SK-N-SH (cell line): ENCODE measurements around the gene GRIP1. TPM values are rescaled to one million over a fixed set of nuclear protein-coding genes. Genes with fewer than 3 reads are reported as not detected.

Experiments
- CTCF ChIA-PET: fragments of 300-600, 350-600 bp; formaldehyde crosslinking; extraction: SDS; loops from one replicate; lab custom pipeline; 2021; lab: Yijun Ruan, JAX
- POLR2A ChIA-PET: fragments of 350-600 bp; sonication (Branson Sonifier 250); formaldehyde crosslinking; extraction: SDS; loops from one replicate; lab custom pipeline; 2020; ENCODE audit warnings: antibody characterized with exemption, inconsistent platforms; lab: Yijun Ruan, JAX
- DNase-seq: peaks from one replicate; pipeline ENCODE4 v3.0.0; 2012
- H2AFZ ChIP-seq: fragments of 200-600 bp; sonication (generic); 2 replicates; pipeline ENCODE4 v1.8.1; 2016; ENCODE audit warnings: antibody characterized with exemption, mild to moderate bottlenecking, low read depth
- H3F3A ChIP-seq: fragments of 200-600 bp; sonication (generic); replicated peaks from 2 replicates; pipeline ENCODE3; 2016; ENCODE audit warnings: antibody characterized with exemption, mild to moderate bottlenecking; ENCODE audit not compliant: insufficient read depth
- H3K27ac ChIP-seq, 2 experiments: fragments of 200-500 bp in 1 of 2; fragments of 200-600 bp in 1 of 2; sonication (Bioruptor generic) in 1 of 2; sonication (generic), shearing (Covaris generic) in 1 of 2; 2 replicates each; pipeline versions ENCODE4 v1.5.1 to v1.6.1; 2014 to 2016; ENCODE audit warnings: low read depth in 2 of 2, inconsistent platforms in 1 of 2, low read length in 1 of 2, mild to moderate bottlenecking in 1 of 2, mixed read lengths in 1 of 2
- H3K27me3 ChIP-seq: fragments of 200-600 bp; sonication (generic), shearing (Covaris generic); 2 replicates; pipeline ENCODE4 v1.6.1; 2016; ENCODE audit warnings: mixed run types; ENCODE audit not compliant: insufficient read depth
- H3K36me3 ChIP-seq, 2 experiments: fragments of 200-500 bp in 1 of 2; fragments of 200-600 bp in 1 of 2; sonication (Bioruptor generic) in 1 of 2; sonication (generic) in 1 of 2; replicated peaks in 1 of 2; 2 replicates each; pipeline versions ENCODE3 to v1.5.1; 2014 to 2016; ENCODE audit warnings: low read length in 1 of 2, mild to moderate bottlenecking in 1 of 2; ENCODE audit not compliant: insufficient read depth in 2 of 2, control insufficient read depth in 1 of 2
- H3K4me1 ChIP-seq, 2 experiments: fragments of 200-500 bp in 1 of 2; fragments of 200-600 bp in 1 of 2; sonication (Bioruptor generic) in 1 of 2; sonication (generic), shearing (Covaris generic) in 1 of 2; 2 replicates each; pipeline versions ENCODE4 v1.5.1 to v1.6.1; 2014 to 2016; ENCODE audit warnings: low read depth in 1 of 2, low read length in 1 of 2, mixed run types in 1 of 2; ENCODE audit not compliant: insufficient read depth in 2 of 2, control insufficient read depth in 1 of 2
- H3K4me2 ChIP-seq: fragments of 200-600 bp; sonication (generic), shearing (Covaris generic); 2 replicates; pipeline ENCODE4 v1.6.1; 2017; ENCODE audit warnings: mixed run types
- H3K4me3 ChIP-seq, 2 experiments: fragments of 200-500 bp in 1 of 2; fragments of 200-600 bp in 1 of 2; sonication (Bioruptor generic) in 1 of 2; sonication (generic), shearing (Covaris generic) in 1 of 2; 2 replicates each; pipeline versions ENCODE4 v1.5.1 to v1.8.1; 2014 to 2016; ENCODE audit warnings: low read depth in 2 of 2, inconsistent platforms in 1 of 2, low read length in 1 of 2, mild to moderate bottlenecking in 1 of 2, mixed read lengths in 1 of 2, moderate library complexity in 1 of 2
- H3K79me2 ChIP-seq: fragments of 200-600 bp; sonication (generic); 2 replicates; pipeline ENCODE4 v1.8.1; 2017; ENCODE audit warnings: mild to moderate bottlenecking; ENCODE audit not compliant: insufficient read depth
- H3K9ac ChIP-seq: fragments of 200-600 bp; sonication (generic); 2 replicates; pipeline ENCODE4 v1.6.1; 2017; ENCODE audit warnings: mixed run types
- H3K9me2 ChIP-seq: fragments of 200-600 bp; sonication (generic); 2 replicates; pipeline ENCODE4 v1.6.1; 2017; ENCODE audit warnings: mixed run types
- H3K9me3 ChIP-seq: fragments of 200-600 bp; sonication (generic); 2 replicates; pipeline ENCODE4 v1.6.1; 2017; ENCODE audit warnings: mixed run types, mild to moderate bottlenecking, moderate library complexity
- H4K20me1 ChIP-seq: fragments of 200-600 bp; sonication (generic); 2 replicates; pipeline ENCODE4 v1.6.1; 2017; ENCODE audit warnings: mild to moderate bottlenecking, mixed run types; ENCODE audit not compliant: insufficient read depth
- CHD2 ChIP-seq: fragments of 150-350 bp; IDR thresholded peaks from 2 replicates; pipeline ENCODE4 v1.6.1; 2018; ENCODE audit warnings: low read length; ENCODE audit not compliant: partially characterized antibody
- EZH2phosphoT487 ChIP-seq: fragments of 200-600 bp; sonication (generic); IDR thresholded peaks from 2 replicates; pipeline ENCODE4 v1.6.1; 2017; ENCODE audit warnings: low read depth, mixed run types, mild to moderate bottlenecking, antibody characterized with exemption, moderate library complexity, borderline replicate concordance
- FOSL2 ChIP-seq: IDR thresholded peaks from 2 replicates; pipeline ENCODE4 v1.4.0; 2012; ENCODE audit warnings: low read depth, mild to moderate bottlenecking, moderate library complexity, borderline replicate concordance
- FOXJ3 ChIP-seq: sonication (generic); formaldehyde crosslinking; IDR thresholded peaks from 2 replicates; pipeline ENCODE4 v1.5.1; 2020; ENCODE audit warnings: mild to moderate bottlenecking, missing genetic modification reagents
- GATA2 ChIP-seq: sonication (generic); formaldehyde crosslinking; IDR thresholded peaks from 2 replicates; pipeline ENCODE4 v1.5.0; 2020; ENCODE audit warnings: mild to moderate bottlenecking, missing genetic modification reagents
- JUND ChIP-seq: IDR thresholded peaks from 2 replicates; pipeline ENCODE4 v1.4.0; 2012
- MEF2A ChIP-seq: IDR thresholded peaks from 2 replicates; pipeline ENCODE4 v1.4.0; 2012; ENCODE audit warnings: low read depth, borderline replicate concordance
- MXI1 ChIP-seq: IDR thresholded peaks from 2 replicates; pipeline ENCODE4 v1.6.1; 2012; ENCODE audit warnings: mild to moderate bottlenecking, low read depth, low read length, improper control_type of control experiment
- NRF1 ChIP-seq: IDR thresholded peaks from 2 replicates; pipeline ENCODE4 v1.6.1; 2012; ENCODE audit warnings: low read depth, mild to moderate bottlenecking, low read length
- POLR2AphosphoS5 ChIP-seq: IDR thresholded peaks from 2 replicates; pipeline ENCODE4 v1.6.1; 2012; ENCODE audit warnings: low read depth, low read length
- RAD21 ChIP-seq: IDR thresholded peaks from 2 replicates; pipeline ENCODE4 v1.6.1; 2012; ENCODE audit warnings: mild to moderate bottlenecking, low read length
- RFX5 ChIP-seq: IDR thresholded peaks from 2 replicates; pipeline ENCODE4 v1.6.1; 2012; ENCODE audit warnings: mild to moderate bottlenecking, improper control_type of control experiment, low read length
- RXRA ChIP-seq: IDR thresholded peaks from 2 replicates; pipeline ENCODE4 v1.4.0; 2012; ENCODE audit warnings: low read depth, mild to moderate bottlenecking, borderline replicate concordance
- TEAD4 ChIP-seq: IDR thresholded peaks from 2 replicates; pipeline ENCODE4 v1.4.0; 2012; ENCODE audit warnings: mild to moderate bottlenecking, borderline replicate concordance; ENCODE audit not compliant: insufficient read depth
- WGBS: methylation state at CpG from one replicate; pipeline ENCODE4 v1.1.6; 2017; ENCODE audit warnings: low lambda C conversion rate; 5-methylcytosine and 5-hydroxymethylcytosine counted together
- polyA plus RNA-seq, 3 experiments: library from polyadenylated mRNA; depleted of rRNA; stranded (reverse); fragments of >200 nt; gene quantifications; 2 replicates each; pipeline ENCODE4 v1.2.3, GENCODE V29; 2012
- TF ChIP-seq, protein P1 (sequence below): fragments of 150-350 bp; IDR thresholded peaks from 2 replicates; pipeline ENCODE4 v1.6.1; 2017; ENCODE audit warnings: antibody characterized with exemption, low read length, low read depth, borderline replicate concordance
- TF ChIP-seq, protein P2 (sequence below): IDR thresholded peaks from 2 replicates; pipeline ENCODE4 v1.4.0; 2012; ENCODE audit warnings: low read depth, borderline replicate concordance
- TF ChIP-seq, protein P3 (sequence below): IDR thresholded peaks from 2 replicates; pipeline ENCODE4 v1.4.0; 2012; ENCODE audit warnings: low read depth, borderline replicate concordance

Gene GRIP1
- polyA plus RNA-seq, 1 of the 3 experiments (the other 2 are of a cell fraction): 0.07 TPM

DNA sequence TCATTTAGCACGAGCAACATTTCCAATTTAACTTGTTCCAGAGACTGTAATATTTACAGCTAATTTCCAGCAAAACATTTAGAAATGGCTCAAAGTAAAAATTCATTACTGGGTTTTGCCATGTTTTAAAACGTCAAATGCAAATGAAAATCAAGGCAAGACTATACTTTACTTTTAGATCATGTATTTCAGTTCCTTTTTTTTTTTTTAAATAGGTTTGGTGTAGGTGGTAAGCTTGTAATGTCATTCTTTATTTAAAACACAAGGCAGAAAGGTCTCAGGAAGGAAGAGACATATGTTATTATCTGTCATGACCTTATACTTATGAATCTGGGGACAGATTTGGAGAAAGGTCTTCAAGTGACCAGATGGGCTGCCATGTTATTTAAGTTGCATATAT lies 54.1 kb downstream of the GRIP1 start:
- ChIA-PET POLR2A (no interaction called here), CTCF (no interaction called here)
- WGBS: 5% methylated on average over 2 of the region's 2 CpGs
- no peak for DNase-seq
- Histone ChIP-seq H3K79me2 (no peaks in the 10 kb centered on the region), H3K36me3 (no peaks in the 10 kb centered on the region), H3K4me2 (no peak overlapping the region), H3K4me3 (no peak overlapping the region), H3K9me2 (no peaks in the 10 kb centered on the region), H4K20me1 (no peaks in the 10 kb centered on the region), H3K27ac (no peak overlapping the region), H3F3A (no peaks in the 10 kb centered on the region), H3K9me3 (no peaks in the 10 kb centered on the region), H3K27me3 (no peaks in the 10 kb centered on the region; the same call in 1 of the 2 replicates), H3K9ac (no peak overlapping the region), H2AFZ (no peak overlapping the region), H3K4me1 (no peaks in the 10 kb centered on the region)
- TF ChIP-seq TEAD4: no peak
- TF ChIP-seq RFX5: no peak
- TF ChIP-seq, protein P1, sequence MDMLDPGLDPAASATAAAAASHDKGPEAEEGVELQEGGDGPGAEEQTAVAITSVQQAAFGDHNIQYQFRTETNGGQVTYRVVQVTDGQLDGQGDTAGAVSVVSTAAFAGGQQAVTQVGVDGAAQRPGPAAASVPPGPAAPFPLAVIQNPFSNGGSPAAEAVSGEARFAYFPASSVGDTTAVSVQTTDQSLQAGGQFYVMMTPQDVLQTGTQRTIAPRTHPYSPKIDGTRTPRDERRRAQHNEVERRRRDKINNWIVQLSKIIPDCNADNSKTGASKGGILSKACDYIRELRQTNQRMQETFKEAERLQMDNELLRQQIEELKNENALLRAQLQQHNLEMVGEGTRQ: no peak
- no peak for TF ChIP-seq RAD21
- TF ChIP-seq FOXJ3: no peak
- TF ChIP-seq EZH2phosphoT487: no peak
- TF ChIP-seq MXI1: no peak
- no peak for TF ChIP-seq FOSL2
- TF ChIP-seq CHD2: no peak
- no peak for TF ChIP-seq GATA2
- TF ChIP-seq POLR2AphosphoS5: no peak
- TF ChIP-seq JUND: no peak

DNA sequence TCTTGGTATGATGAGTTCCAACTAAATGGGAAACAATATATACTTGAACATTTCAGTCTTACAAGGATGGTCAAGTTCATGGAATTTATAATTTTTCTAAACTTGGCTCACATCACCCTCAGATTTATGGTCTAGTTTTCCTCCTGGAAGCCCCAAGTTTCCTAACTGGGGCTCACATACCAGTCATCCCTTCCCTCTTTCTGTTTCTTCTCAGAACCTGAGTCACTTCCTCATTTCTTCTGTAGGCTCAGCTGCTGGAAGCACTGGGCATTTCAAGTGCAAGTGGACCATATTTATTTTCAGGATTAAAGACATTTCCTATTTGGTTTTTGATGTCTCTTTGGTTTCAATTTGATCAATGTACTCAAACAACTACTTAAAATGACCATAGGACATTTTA lies 55.4 kb downstream of the GRIP1 start:
- CTCF ChIA-PET: no interaction called here
- TF ChIP-seq, protein P2, sequence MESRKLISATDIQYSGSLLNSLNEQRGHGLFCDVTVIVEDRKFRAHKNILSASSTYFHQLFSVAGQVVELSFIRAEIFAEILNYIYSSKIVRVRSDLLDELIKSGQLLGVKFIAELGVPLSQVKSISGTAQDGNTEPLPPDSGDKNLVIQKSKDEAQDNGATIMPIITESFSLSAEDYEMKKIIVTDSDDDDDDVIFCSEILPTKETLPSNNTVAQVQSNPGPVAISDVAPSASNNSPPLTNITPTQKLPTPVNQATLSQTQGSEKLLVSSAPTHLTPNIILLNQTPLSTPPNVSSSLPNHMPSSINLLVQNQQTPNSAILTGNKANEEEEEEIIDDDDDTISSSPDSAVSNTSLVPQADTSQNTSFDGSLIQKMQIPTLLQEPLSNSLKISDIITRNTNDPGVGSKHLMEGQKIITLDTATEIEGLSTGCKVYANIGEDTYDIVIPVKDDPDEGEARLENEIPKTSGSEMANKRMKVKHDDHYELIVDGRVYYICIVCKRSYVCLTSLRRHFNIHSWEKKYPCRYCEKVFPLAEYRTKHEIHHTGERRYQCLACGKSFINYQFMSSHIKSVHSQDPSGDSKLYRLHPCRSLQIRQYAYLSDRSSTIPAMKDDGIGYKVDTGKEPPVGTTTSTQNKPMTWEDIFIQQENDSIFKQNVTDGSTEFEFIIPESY: no peak
- TF ChIP-seq NRF1: no peak
- TF ChIP-seq, protein P3, sequence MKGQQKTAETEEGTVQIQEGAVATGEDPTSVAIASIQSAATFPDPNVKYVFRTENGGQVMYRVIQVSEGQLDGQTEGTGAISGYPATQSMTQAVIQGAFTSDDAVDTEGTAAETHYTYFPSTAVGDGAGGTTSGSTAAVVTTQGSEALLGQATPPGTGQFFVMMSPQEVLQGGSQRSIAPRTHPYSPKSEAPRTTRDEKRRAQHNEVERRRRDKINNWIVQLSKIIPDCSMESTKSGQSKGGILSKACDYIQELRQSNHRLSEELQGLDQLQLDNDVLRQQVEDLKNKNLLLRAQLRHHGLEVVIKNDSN: no peak
- TF ChIP-seq RXRA: no peak
- TF ChIP-seq MEF2A: no peak
- no peak for TF ChIP-seq JUND
- TF ChIP-seq POLR2AphosphoS5: no peak
- no peak for TF ChIP-seq RFX5
- TF ChIP-seq, all 33 proteins: peak for 0

More for the DNA sequence above, 55.4 kb downstream of the GRIP1 start:
- no peaks in the 10 kb centered on the region for H3K36me3 ChIP-seq
- no peaks in the 10 kb centered on the region for H3K9me3 ChIP-seq
- POLR2A ChIA-PET: no interaction called here
- H4K20me1 ChIP-seq: no peaks in the 10 kb centered on the region
- no peaks in the 10 kb centered on the region; the same call in 1 of the 2 replicates for H3K27me3 ChIP-seq
- no peaks in the 10 kb centered on the region for H3K9me2 ChIP-seq
- H3K79me2 ChIP-seq: no peaks in the 10 kb centered on the region
- H2AFZ ChIP-seq: no peak overlapping the region
- no peaks in the 10 kb centered on the region for H3F3A ChIP-seq
- no peak overlapping the region for H3K4me2 ChIP-seq
- H3K9ac ChIP-seq: no peak overlapping the region
- H3K4me1 ChIP-seq: no peaks in the 10 kb centered on the region
- H3K4me3 ChIP-seq: no peak overlapping the region
- DNase-seq: no peak
- H3K27ac ChIP-seq: no peak overlapping the region
